ENCODE results near the gene RNPC3.

GRCh38 chr1:103560427-103560826 lies 34.9 kb downstream of the RNPC3 start:
- TF ChIP-seq, protein P1, sequence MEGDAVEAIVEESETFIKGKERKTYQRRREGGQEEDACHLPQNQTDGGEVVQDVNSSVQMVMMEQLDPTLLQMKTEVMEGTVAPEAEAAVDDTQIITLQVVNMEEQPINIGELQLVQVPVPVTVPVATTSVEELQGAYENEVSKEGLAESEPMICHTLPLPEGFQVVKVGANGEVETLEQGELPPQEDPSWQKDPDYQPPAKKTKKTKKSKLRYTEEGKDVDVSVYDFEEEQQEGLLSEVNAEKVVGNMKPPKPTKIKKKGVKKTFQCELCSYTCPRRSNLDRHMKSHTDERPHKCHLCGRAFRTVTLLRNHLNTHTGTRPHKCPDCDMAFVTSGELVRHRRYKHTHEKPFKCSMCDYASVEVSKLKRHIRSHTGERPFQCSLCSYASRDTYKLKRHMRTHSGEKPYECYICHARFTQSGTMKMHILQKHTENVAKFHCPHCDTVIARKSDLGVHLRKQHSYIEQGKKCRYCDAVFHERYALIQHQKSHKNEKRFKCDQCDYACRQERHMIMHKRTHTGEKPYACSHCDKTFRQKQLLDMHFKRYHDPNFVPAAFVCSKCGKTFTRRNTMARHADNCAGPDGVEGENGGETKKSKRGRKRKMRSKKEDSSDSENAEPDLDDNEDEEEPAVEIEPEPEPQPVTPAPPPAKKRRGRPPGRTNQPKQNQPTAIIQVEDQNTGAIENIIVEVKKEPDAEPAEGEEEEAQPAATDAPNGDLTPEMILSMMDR (IDR thresholded peaks at IDR 0.05; ENCODE audit: low read depth, low read length, poor library complexity, severe bottlenecking) = no peak
- TF ChIP-seq EZH2phosphoT487 (IDR thresholded peaks at IDR 0.05; ENCODE audit: borderline replicate concordance, low read length) = no peak

All from DOHH2 (cell line).